K562 (cell line): ENCODE results near the gene ZNF768. TPM values are rescaled to one million over a fixed set of nuclear protein-coding genes. Genes with fewer than 3 reads are reported as not detected.

Source experiments
- ARNT ChIP-seq, 2 experiments: fragments of 450-650 bp; IDR thresholded peaks; 2 replicates each; pipeline ENCODE4 v1.6.1; 2016; ENCODE audit warnings: mild to moderate bottlenecking in 1 of 2
- BACH1 ChIP-seq: fragments of 200-800 bp; sonication (Bioruptor generic); IDR thresholded peaks from 2 replicates; pipeline ENCODE4 v1.6.1; 2016; ENCODE audit warnings: missing genetic modification characterization, missing compliant biosample characterization
- CHD2 ChIP-seq: IDR thresholded peaks from 2 replicates; pipeline ENCODE4 v1.6.1; 2011; ENCODE audit warnings: low read depth, low read length
- ELK1 ChIP-seq: sonication (generic); formaldehyde crosslinking; IDR thresholded peaks from 2 replicates; pipeline ENCODE4 v1.8.1; 2022; ENCODE audit warnings: missing genetic modification reagents
- ETV5 ChIP-seq: sonication (generic); formaldehyde crosslinking; IDR thresholded peaks from 2 replicates; pipeline ENCODE4 v1.4.0; 2020; ENCODE audit warnings: low read depth, mild to moderate bottlenecking, missing genetic modification reagents
- ETV6 ChIP-seq, 3 experiments: fragments of 150-350 bp in 1 of 3; sonication (generic) in 1 of 3; formaldehyde crosslinking in 1 of 3; IDR thresholded peaks; 2 replicates each; pipeline versions ENCODE4 v1.6.1 to v1.8.0; 2014 to 2022; ENCODE audit warnings: borderline replicate concordance in 2 of 3, low read depth in 2 of 3, antibody characterized with exemption in 1 of 3, low read length in 1 of 3, mild to moderate bottlenecking in 1 of 3, missing genetic modification reagents in 1 of 3
- GABPB1 ChIP-seq: sonication (generic); formaldehyde crosslinking; IDR thresholded peaks from 2 replicates; pipeline ENCODE4 v1.8.0; 2022; ENCODE audit warnings: mild to moderate bottlenecking, missing genetic modification reagents
- HNRNPK ChIP-seq: fragments of 200-400 bp; formaldehyde crosslinking; IDR thresholded peaks from one replicate; pipeline ENCODE4 v1.6.1; 2018; ENCODE audit warnings: mild to moderate bottlenecking, low read depth, low read length; ENCODE audit not compliant: poor library complexity, severe bottlenecking
- IRF2 ChIP-seq: sonication (generic); formaldehyde crosslinking; IDR thresholded peaks from 2 replicates; pipeline ENCODE4 v1.8.1; 2022; ENCODE audit warnings: mild to moderate bottlenecking, missing genetic modification reagents
- LCOR ChIP-seq: sonication (generic); formaldehyde crosslinking; IDR thresholded peaks from 2 replicates; pipeline ENCODE4 v1.8.0; 2022; ENCODE audit warnings: mild to moderate bottlenecking, missing genetic modification reagents
- PHF8 ChIP-seq: fragments of 200-600 bp; sonication (generic); IDR thresholded peaks from 2 replicates; pipeline ENCODE4 v1.6.1; 2012; ENCODE audit warnings: mixed run types, mild to moderate bottlenecking, inconsistent platforms, low read length, moderate library complexity, borderline replicate concordance
- REST ChIP-seq, 2 experiments: fragments of 450-650 bp; formaldehyde crosslinking in 1 of 2; IDR thresholded peaks; 2 replicates each; pipeline versions ENCODE4 v1.4.0 to v1.6.1; 2014 to 2020; ENCODE audit warnings: mild to moderate bottlenecking in 2 of 2, borderline replicate concordance in 1 of 2, low read depth in 1 of 2
- SMAD4 ChIP-seq: fragments of 250-450 bp; sonication (Bioruptor Pico); conservative IDR thresholded peaks from 2 replicates; pipeline ENCODE4 v1.8.0; 2021; ENCODE audit warnings: inconsistent platforms, mild to moderate bottlenecking, moderate library complexity
- SMARCE1 ChIP-seq: fragments of 450-650 bp; IDR thresholded peaks from 2 replicates; pipeline ENCODE4 v1.7.1; 2016; ENCODE audit warnings: mild to moderate bottlenecking
- TCFL5 ChIP-seq: fragments of 250-450 bp; sonication (Bioruptor Pico); conservative IDR thresholded peaks from 2 replicates; pipeline ENCODE4 v1.6.1; 2021; ENCODE audit warnings: mild to moderate bottlenecking, moderate library complexity, matching md5 sums
- TEAD1 ChIP-seq, 2 experiments: fragments of 450-650 bp in 1 of 2; sonication (generic) in 1 of 2; formaldehyde crosslinking; IDR thresholded peaks; 2 replicates each; pipeline versions ENCODE4 v1.4.0 to v1.8.0; 2020 to 2022; ENCODE audit warnings: mild to moderate bottlenecking in 2 of 2, missing genetic modification reagents in 1 of 2
- TSC22D4 ChIP-seq: fragments of 450-650 bp; IDR thresholded peaks from 2 replicates; pipeline ENCODE4 v1.6.1; 2016; ENCODE audit warnings: missing genetic modification characterization, missing biosample characterization, control low read depth
- ZKSCAN3 ChIP-seq: fragments of 250-450 bp; sonication (Bioruptor Pico); IDR thresholded peaks from 2 replicates; pipeline ENCODE4 v1.4.0; 2020
- ZNF408 ChIP-seq: fragments of 250-450 bp; sonication (Bioruptor Pico); IDR thresholded peaks from 2 replicates; pipeline ENCODE4 v1.4.0; 2020; ENCODE audit warnings: low read depth, mild to moderate bottlenecking, moderate library complexity
- ZNF717 ChIP-seq: fragments of 250-450 bp; sonication (Bioruptor Pico); IDR thresholded peaks from 2 replicates; pipeline ENCODE4 v1.5.0; 2021
- polyA plus RNA-seq, 8 experiments: library from polyadenylated mRNA; depleted of rRNA in 4 of 8; stranded (reverse) in 5 of 8; unstranded in 3 of 8; fragments of >200 nt; fragmentation: Nextera tagmentation in 2 of 8; fragmentation: Illumina TruSeq in 1 of 8; extraction: Ambion mirVana in 2 of 8; extraction: Trizol in 1 of 8; gene quantifications; 2 replicates each; pipeline versions ENCODE4 v1.2.1 to v1.2.3, GENCODE V29; 2011 to 2014; ENCODE audit warnings: inconsistent platforms in 1 of 8, missing spikeins in 1 of 8
- total RNA-seq, 7 experiments: library from RNA; depleted of rRNA in 6 of 7; stranded (reverse); fragments of >200 nt in 6 of 7; fragmentation: Illumina TruSeq in 2 of 7; extraction: Trizol in 2 of 7; gene quantifications; 2 replicates each; pipeline versions ENCODE4 v1.2.1 to v1.2.3, GENCODE V29; 2011 to 2021; ENCODE audit warnings: low replicate concordance in 1 of 7

The ZNF768 gene
- total and polyA plus RNA-seq, 9 of the 15 experiments (the other 6 are each of a cell fraction or from before 2014, with no cell fraction given): 0.13 to 50.7 (median 26.9) TPM

- TF ChIP-seq REST (IDR thresholded peaks at IDR 0.05; ENCODE audit: borderline replicate concordance) (no peak), REST (CRISPR knock-in tag; IDR thresholded peaks at IDR 0.05; ENCODE audit: low read depth) (no peak), IRF2 (no peak), ZNF717 (no peak), CHD2 (no peak), GABPB1 (no peak), ZKSCAN3 (no peak), ZNF408 (CRISPR knock-in tag) (no peak), ELK1 (no peak), TCFL5 (CRISPR knock-in tag) (no peak), PHF8 (peak; percentile 34; the same call in 1 of the 2 replicates), LCOR (no peak), SMAD4 (no peak), SMARCE1 (no peak), TEAD1 (CRISPR knock-in tag; IDR thresholded peaks at IDR 0.05) (peak in 1 of 2 experiments; percentile 18; a peak in 1 of 4 replicates), ETV6 (IDR thresholded peaks at IDR 0.05; ENCODE audit: borderline replicate concordance in 1 of 2, low read depth in 2 of 2, low read length in 1 of 2) (no peak), ETV6 (CRISPR knock-in tag; IDR thresholded peaks at IDR 0.05; ENCODE audit: borderline replicate concordance) (no peak), ETV5 (CRISPR knock-in tag) (0 out of 2 replicates have a peak, but pooled peaks have one; percentile 9), ARNT (IDR thresholded peaks at IDR 0.05) (no peak), TSC22D4 (tag) (no peak), BACH1 (tag) (no peak), HNRNPK (no peak)
These were observed 8.9 kb upstream of the ZNF768 start (continued) for GRCh38 chr16:30535106-30535776.
